Endothelial cell of umbilical vein (primary cell): ENCODE data around the gene CHST8. TPM values are rescaled to one million over a fixed set of nuclear protein-coding genes. Genes with fewer than 3 reads are reported as not detected.

ENCODE experiments used
- BruUV-seq: library from RNA; stranded (reverse); fragments of 400-500 nt; replicated peaks from 2 replicates; lab custom pipeline; 2021; lab: Mats Ljungman, UMichigan
- CTCF ChIA-PET: fragments of 300-600, 350-600 bp; sonication (Branson Sonifier 250); formaldehyde crosslinking; loops from one replicate; lab custom pipeline; 2021; ENCODE audit warnings: antibody characterized with exemption, inconsistent platforms; lab: Charles Lee
- POLR2A ChIA-PET: fragments of 300-600, 350-600 bp; sonication (Branson Sonifier 250); formaldehyde crosslinking; loops from one replicate; lab custom pipeline; 2021; ENCODE audit warnings: antibody characterized with exemption, inconsistent platforms; lab: Charles Lee
- DNase-seq: peaks from one replicate; pipeline ENCODE4 v3.0.0-alpha.2; 2011; ENCODE audit warnings: low read depth, low spot score
- FAIRE-seq: peaks from 2 replicates; lab custom pipeline; 2011; peaks lifted over from hg19 to GRCh38; lab: Jason Lieb, UNC
- H2AFZ ChIP-seq: 2 replicates; pipeline ENCODE4 v1.6.0; 2012; ENCODE audit warnings: low read depth, low read length, control low read depth, inconsistent platforms
- H3K27ac ChIP-seq: 2 replicates; pipeline ENCODE4 v1.5.1; 2011; ENCODE audit warnings: low read depth, mild to moderate bottlenecking, control low read depth, low read length, moderate library complexity; ENCODE audit not compliant: insufficient read depth
- H3K27me3 ChIP-seq, 2 experiments: 2 replicates each; pipeline versions ENCODE4 v1.6.0 to v1.6.1; 2011; ENCODE audit warnings: low read length in 2 of 2, mixed read lengths in 1 of 2; ENCODE audit not compliant: control insufficient read depth in 2 of 2, insufficient read depth in 2 of 2
- H3K36me3 ChIP-seq, 2 experiments: 2 replicates in 1 of 2; 3 replicates in 1 of 2; pipeline ENCODE4 v1.5.1; 2011; ENCODE audit warnings: low read length in 2 of 2, mild to moderate bottlenecking in 1 of 2, moderate library complexity in 1 of 2; ENCODE audit not compliant: control insufficient read depth in 2 of 2, insufficient read depth in 2 of 2; ENCODE audit errors: extremely low read depth in 1 of 2
- H3K4me1 ChIP-seq: 3 replicates; pipeline ENCODE4 v1.5.1; 2011; ENCODE audit warnings: mild to moderate bottlenecking, low read length; ENCODE audit not compliant: control insufficient read depth, insufficient read depth; ENCODE audit errors: extremely low read depth
- H3K4me2 ChIP-seq: 2 replicates; pipeline ENCODE4 v1.6.1; 2011; ENCODE audit warnings: low read length, control low read depth, mixed read lengths; ENCODE audit not compliant: insufficient read depth
- H3K4me3 ChIP-seq, 3 experiments: fragments of 200-600 bp in 1 of 3; sonication (generic), shearing (Covaris generic) in 1 of 3; replicated peaks in 1 of 3; 2 replicates each; pipeline ENCODE4 v1.5.1; 2011 to 2016; ENCODE audit warnings: control low read depth in 3 of 3, low read length in 3 of 3, mild to moderate bottlenecking in 2 of 3, inconsistent platforms in 1 of 3, low read depth in 1 of 3, moderate library complexity in 1 of 3; ENCODE audit not compliant: insufficient read depth in 1 of 3
- H3K79me2 ChIP-seq: 2 replicates; pipeline ENCODE4 v1.6.0; 2012; ENCODE audit warnings: low read length, inconsistent platforms; ENCODE audit not compliant: control insufficient read depth, insufficient read depth
- H3K9ac ChIP-seq: replicated peaks from 2 replicates; pipeline ENCODE3; 2011; ENCODE audit warnings: low read length, control low read depth; ENCODE audit not compliant: insufficient read depth; ENCODE audit errors: extremely low read depth
- H3K9me1 ChIP-seq: replicated peaks from 3 replicates; pipeline ENCODE4 v1.6.0; 2011; ENCODE audit warnings: mild to moderate bottlenecking, low read length; ENCODE audit not compliant: control insufficient read depth, insufficient read depth; ENCODE audit errors: extremely low read depth
- H3K9me3 ChIP-seq: replicated peaks from 2 replicates; pipeline ENCODE4 v1.5.1; 2012; ENCODE audit warnings: low read length, inconsistent platforms; ENCODE audit not compliant: control insufficient read depth, insufficient read depth
- H4K20me1 ChIP-seq: replicated peaks from 2 replicates; pipeline ENCODE3; 2011; ENCODE audit warnings: mild to moderate bottlenecking, low read length; ENCODE audit not compliant: control insufficient read depth, insufficient read depth; ENCODE audit errors: extremely low read depth
- EZH2 ChIP-seq: IDR thresholded peaks from 2 replicates; pipeline ENCODE4 v1.6.1; 2012; ENCODE audit warnings: borderline replicate concordance, low read depth, mild to moderate bottlenecking, moderate library complexity, low read length, inconsistent platforms; ENCODE audit not compliant: severe bottlenecking
- FOS ChIP-seq: IDR thresholded peaks from 2 replicates; pipeline ENCODE4 v1.6.1; 2011; ENCODE audit warnings: mild to moderate bottlenecking, low read length, moderate library complexity, borderline replicate concordance; ENCODE audit not compliant: insufficient read depth
- MYC ChIP-seq: IDR thresholded peaks from one replicate; pipeline ENCODE4 v1.6.1; 2011; ENCODE audit warnings: mild to moderate bottlenecking, low read depth, low read length
- dilution Hi-C: fragments of 300-500 bp; cut with MboI; formaldehyde crosslinking; loops from one replicate; pipeline ENCODE4 v1.15.0; 2019; ENCODE audit warnings: low sequenced_read_pairs; ENCODE audit not compliant: extremely low pct_ligation_motif_present
- intact Hi-C: fragments of 100-400 bp; cut with micrococcal nuclease; formaldehyde crosslinking; loops from one replicate; pipeline ENCODE4 v1.10.0; 2022
- polyA plus RNA-seq, 4 experiments: library from polyadenylated mRNA; depleted of rRNA in 3 of 4; stranded (reverse) in 3 of 4; unstranded in 1 of 4; fragments of >200 nt; gene quantifications; 2 replicates each; pipeline versions ENCODE4 v1.2.1 to v1.2.3, GENCODE V29; 2011 to 2012; ENCODE audit warnings: missing spikeins in 1 of 4
- total RNA-seq: library from RNA; stranded (reverse); gene quantifications from 2 replicates; pipeline ENCODE4 v1.2.3, GENCODE V29; 2021
- TF ChIP-seq, protein P1 (sequence below), 2 donors: IDR thresholded peaks; 1 replicate in 1 of 2; 2 replicates in 1 of 2; pipeline ENCODE4 v1.5.1; 2011; ENCODE audit warnings: low read length in 2 of 2, mild to moderate bottlenecking in 2 of 2, moderate library complexity in 2 of 2, control low read depth in 1 of 2, inconsistent platforms in 1 of 2, low read depth in 1 of 2; ENCODE audit not compliant: insufficient read depth in 1 of 2; ENCODE audit errors: extremely low read depth in 1 of 2

Gene CHST8
- total and polyA plus RNA-seq, 2 donors (not counting 3 experiments of a cell fraction or from before 2014, with no cell fraction given): not detected

DNA sequence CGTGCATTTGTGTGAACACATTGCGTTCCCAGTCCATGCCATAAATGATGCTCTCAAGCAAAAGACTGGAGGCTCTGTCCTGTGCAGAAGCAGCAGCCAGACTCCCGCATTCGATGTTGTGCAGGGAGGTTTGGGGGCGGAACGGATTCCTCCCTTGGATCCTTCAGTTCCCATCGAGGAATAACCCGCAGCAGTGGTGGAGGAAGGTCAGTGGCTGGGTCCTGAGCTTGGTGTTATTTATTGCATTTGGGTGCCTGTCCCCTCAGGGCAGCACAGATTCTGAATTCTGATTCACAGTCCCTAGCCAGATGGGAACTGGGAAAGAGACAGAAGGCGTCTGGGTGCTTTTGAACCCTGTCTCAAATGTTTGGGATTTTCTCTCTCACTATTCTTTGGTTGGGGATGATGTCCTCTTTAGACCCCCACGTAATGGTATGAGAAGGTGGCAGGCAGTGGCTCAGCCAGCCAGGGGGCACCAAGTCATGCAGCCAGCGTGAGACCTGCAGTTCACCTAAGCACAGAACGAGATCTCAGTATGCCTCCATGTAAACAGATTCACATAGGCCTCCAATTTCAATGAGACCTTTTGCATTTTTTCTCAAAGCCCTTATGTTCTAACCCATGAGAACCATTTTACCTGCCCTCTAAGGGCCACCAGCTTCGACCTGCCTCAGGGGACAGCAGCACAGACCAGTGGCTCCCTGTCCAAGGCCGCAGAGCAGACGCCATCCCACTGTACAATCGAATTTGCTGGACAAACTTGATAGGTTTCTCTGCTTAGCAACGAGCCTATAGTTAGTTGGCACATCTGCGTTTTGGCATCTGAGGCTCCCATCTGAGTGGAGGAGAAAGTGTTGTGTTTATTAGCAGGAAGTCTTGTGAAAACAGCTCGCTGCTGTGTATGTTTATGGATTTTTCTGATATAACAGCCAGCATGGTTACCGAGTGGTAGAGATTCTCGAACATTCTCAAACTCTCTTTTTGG is 192.7 kb downstream of the CHST8 start:
- no peak overlapping the region for H2AFZ ChIP-seq
- no peak overlapping the region for H3K27ac ChIP-seq
- ChIA-PET CTCF (interaction anchor here (0.8 to 1.4 kb wide), 2 partner anchors 19 to 36 kb away, joined by 3 to 4 read pairs; no protein-coding TSS in a partner anchor), POLR2A (no interaction called here)
- H3K36me3 ChIP-seq: peaks cover 0 to 24% of the 10 kb centered on the region in 2 experiments
- intact Hi-C loops (no loop called here), dilution Hi-C loops (no loop called here)
- DNase-seq (peak; percentile 84), FAIRE-seq (no peak)
- H3K27me3 ChIP-seq: no peaks in the 10 kb centered on the region
- H3K9ac ChIP-seq: no peak overlapping the region
- no peak overlapping the region for H3K4me3 ChIP-seq
- H3K9me3 ChIP-seq: no peaks in the 10 kb centered on the region
- BruUV-seq: no TSS peak
- H4K20me1 ChIP-seq: no peaks in the 10 kb centered on the region
- no peaks in the 10 kb centered on the region for H3K9me1 ChIP-seq
- no peak overlapping the region for H3K4me2 ChIP-seq
- peaks cover 9% of the 10 kb centered on the region for H3K4me1 ChIP-seq
- H3K79me2 ChIP-seq: no peaks in the 10 kb centered on the region
- no peak for TF ChIP-seq MYC
- TF ChIP-seq, protein P1, sequence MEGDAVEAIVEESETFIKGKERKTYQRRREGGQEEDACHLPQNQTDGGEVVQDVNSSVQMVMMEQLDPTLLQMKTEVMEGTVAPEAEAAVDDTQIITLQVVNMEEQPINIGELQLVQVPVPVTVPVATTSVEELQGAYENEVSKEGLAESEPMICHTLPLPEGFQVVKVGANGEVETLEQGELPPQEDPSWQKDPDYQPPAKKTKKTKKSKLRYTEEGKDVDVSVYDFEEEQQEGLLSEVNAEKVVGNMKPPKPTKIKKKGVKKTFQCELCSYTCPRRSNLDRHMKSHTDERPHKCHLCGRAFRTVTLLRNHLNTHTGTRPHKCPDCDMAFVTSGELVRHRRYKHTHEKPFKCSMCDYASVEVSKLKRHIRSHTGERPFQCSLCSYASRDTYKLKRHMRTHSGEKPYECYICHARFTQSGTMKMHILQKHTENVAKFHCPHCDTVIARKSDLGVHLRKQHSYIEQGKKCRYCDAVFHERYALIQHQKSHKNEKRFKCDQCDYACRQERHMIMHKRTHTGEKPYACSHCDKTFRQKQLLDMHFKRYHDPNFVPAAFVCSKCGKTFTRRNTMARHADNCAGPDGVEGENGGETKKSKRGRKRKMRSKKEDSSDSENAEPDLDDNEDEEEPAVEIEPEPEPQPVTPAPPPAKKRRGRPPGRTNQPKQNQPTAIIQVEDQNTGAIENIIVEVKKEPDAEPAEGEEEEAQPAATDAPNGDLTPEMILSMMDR (IDR thresholded peaks at IDR 0.05; ENCODE audit: extremely low read depth in 1 of 2, insufficient read depth in 1 of 2, low read depth in 1 of 2, low read length in 2 of 2): no peak
- TF ChIP-seq FOS: no peak
- TF ChIP-seq EZH2: no peak
